HepG2 (cell line): ENCODE measurements around the gene ODC1.

ENCODE experiments used
- BCL6 ChIP-seq: IDR thresholded peaks from 2 replicates; pipeline ENCODE4 v1.6.1; 2016; ENCODE audit warnings: missing genetic modification reagents, missing compliant biosample characterization
- ETV6 ChIP-seq: sonication (generic); formaldehyde crosslinking; conservative IDR thresholded peaks from 2 replicates; pipeline ENCODE4 v1.4.0; 2020; ENCODE audit warnings: missing genetic modification reagents
- KDM5A ChIP-seq: fragments of 200-600 bp; sonication (generic); IDR thresholded peaks from 2 replicates; pipeline ENCODE4 v1.7.0; 2018; ENCODE audit warnings: antibody characterized with exemption, mild to moderate bottlenecking, low read length, borderline replicate concordance
- NFRKB ChIP-seq: fragments of 450-650 bp; IDR thresholded peaks from 2 replicates; pipeline ENCODE4 v1.6.1; 2017
- TBL1XR1 ChIP-seq: fragments of 150-350 bp; IDR thresholded peaks from 2 replicates; pipeline ENCODE4 v1.6.1; 2014; ENCODE audit warnings: borderline replicate concordance, low read length; ENCODE audit not compliant: partially characterized antibody
- TF ChIP-seq, protein P1 (sequence below): sonication (generic); formaldehyde crosslinking; conservative IDR thresholded peaks from 2 replicates; pipeline ENCODE4 v1.5.0; 2020; ENCODE audit warnings: missing genetic modification reagents

DNA sequence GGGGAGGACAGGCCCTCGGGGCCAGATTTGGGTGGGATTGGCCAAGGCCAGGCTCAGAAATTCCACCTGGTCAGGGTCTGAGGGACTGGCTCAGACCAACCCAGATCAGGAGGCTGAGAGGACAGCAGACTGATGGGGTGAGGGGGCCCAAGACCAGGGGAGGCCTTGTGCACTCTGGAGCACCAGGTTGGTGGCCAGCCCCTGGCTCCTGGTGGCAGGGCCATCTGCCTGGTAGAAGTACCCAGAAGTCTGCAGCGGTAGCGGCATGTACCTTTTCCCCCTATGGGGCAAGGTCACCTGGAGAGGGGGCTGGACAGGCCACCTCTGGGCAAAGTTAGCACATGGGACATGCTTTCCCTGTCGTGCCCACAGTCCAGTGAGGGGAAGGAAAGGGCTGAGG, 21.2 kb upstream of the ODC1 start:
- no peak for TF ChIP-seq TBL1XR1
- no peak for TF ChIP-seq NFRKB
- TF ChIP-seq, protein P1, sequence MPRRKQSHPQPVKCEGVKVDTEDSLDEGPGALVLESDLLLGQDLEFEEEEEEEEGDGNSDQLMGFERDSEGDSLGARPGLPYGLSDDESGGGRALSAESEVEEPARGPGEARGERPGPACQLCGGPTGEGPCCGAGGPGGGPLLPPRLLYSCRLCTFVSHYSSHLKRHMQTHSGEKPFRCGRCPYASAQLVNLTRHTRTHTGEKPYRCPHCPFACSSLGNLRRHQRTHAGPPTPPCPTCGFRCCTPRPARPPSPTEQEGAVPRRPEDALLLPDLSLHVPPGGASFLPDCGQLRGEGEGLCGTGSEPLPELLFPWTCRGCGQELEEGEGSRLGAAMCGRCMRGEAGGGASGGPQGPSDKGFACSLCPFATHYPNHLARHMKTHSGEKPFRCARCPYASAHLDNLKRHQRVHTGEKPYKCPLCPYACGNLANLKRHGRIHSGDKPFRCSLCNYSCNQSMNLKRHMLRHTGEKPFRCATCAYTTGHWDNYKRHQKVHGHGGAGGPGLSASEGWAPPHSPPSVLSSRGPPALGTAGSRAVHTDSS: no peak
- no peak for TF ChIP-seq KDM5A
- TF ChIP-seq ETV6 (CRISPR knock-in tag): no peak
- no peak for TF ChIP-seq BCL6 (CRISPR knock-in tag)
